GM21737 (cell line): Measurements from ENCODE around the gene EXOC6B.

Experiments used
- ATAC-seq: cut with Tn5 transposase; IDR thresholded peaks from one replicate; pipeline ENCODE4 v1.9.1; 2021; ENCODE audit warnings: mild to moderate bottlenecking, moderate library complexity; ENCODE audit not compliant: unreplicated experiment

Gene EXOC6B

GRCh38 chr2:72235497-72236415 lies 590.1 kb downstream of the EXOC6B start:
- no peak for ATAC-seq

GRCh38 chr2:72233211-72233610 lies 592.6 kb downstream of the EXOC6B start:
- ATAC-seq = no peak

GRCh38 chr2:72222829-72223564 lies 602.8 kb downstream of the EXOC6B start:
- no peak for ATAC-seq

- ATAC-seq = no peak
Observed at GRCh38 chr2:72220170-72220569, 605.7 kb downstream of the EXOC6B start.

- ATAC-seq = no peak
Observed at GRCh38 chr2:72214429-72215143, 611.2 kb downstream of the EXOC6B start.

DNA sequence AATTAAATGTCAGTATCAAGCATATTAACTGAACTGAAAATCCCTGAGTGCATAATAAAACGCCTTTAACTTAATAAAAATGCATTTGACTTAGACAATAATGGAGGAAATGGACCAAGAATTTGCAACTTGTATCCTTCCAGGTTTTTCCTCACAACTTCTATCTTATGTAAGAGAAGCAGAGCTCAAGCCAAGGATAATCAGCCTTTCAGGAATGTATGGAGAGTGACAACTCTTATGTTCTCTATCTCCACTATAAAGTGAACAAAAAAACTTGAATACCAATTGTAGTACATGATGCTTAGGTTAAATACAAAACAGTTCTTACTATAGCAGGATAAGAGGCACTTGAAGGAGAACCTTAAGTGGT lies 613.4 kb downstream of the EXOC6B start:
- ATAC-seq = no peak

GRCh38 chr2:72211777-72212485 lies 613.9 kb downstream of the EXOC6B start:
- no peak for ATAC-seq

DNA sequence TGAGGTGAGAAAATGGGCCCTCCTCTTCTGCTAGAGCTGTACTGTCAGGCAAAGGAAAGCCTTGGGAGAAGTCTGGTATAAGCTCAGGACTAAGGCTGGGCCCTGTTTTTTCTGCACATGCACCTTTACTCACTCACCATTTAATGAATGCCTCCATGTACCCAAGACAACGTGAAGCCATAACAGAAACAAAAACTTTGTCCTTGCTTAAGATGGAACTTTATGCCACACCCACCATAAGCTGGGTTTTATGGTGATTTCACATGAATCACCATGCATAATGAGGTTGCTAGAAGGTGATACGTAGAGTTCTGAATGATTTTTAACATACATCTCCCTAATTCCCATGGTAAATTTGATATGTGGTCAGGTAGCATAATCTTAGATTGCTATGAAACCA lies 614.5 kb downstream of the EXOC6B start:
- no peak for ATAC-seq

DNA sequence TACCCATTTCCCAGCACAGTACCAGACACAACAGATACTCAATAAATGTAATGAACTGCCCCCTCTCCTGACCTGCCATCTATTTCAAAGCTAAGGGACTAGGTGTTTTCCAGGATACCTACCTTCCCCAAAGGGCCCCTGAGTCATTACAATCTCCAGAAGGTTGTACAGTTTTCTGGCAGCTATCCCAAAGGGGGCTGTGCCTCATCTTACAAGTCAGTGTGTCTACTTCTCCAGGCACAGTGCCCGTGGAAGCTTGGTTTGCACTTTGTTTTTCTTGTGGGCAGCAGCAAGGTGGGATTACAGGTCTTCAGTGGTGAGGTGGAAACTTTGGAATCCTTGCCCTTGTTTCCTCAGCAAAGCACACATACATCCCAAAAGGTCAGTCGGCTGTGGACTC lies 615.4 kb downstream of the EXOC6B start:
- ATAC-seq = no peak

- no peak for ATAC-seq
Observed at GRCh38 chr2:72208225-72208624, 617.6 kb downstream of the EXOC6B start.

- no peak for ATAC-seq
Observed at GRCh38 chr2:72207334-72207733, 618.5 kb downstream of the EXOC6B start.

- no peak for ATAC-seq
Observed at GRCh38 chr2:72205504-72205881, 620.3 kb downstream of the EXOC6B start.

DNA sequence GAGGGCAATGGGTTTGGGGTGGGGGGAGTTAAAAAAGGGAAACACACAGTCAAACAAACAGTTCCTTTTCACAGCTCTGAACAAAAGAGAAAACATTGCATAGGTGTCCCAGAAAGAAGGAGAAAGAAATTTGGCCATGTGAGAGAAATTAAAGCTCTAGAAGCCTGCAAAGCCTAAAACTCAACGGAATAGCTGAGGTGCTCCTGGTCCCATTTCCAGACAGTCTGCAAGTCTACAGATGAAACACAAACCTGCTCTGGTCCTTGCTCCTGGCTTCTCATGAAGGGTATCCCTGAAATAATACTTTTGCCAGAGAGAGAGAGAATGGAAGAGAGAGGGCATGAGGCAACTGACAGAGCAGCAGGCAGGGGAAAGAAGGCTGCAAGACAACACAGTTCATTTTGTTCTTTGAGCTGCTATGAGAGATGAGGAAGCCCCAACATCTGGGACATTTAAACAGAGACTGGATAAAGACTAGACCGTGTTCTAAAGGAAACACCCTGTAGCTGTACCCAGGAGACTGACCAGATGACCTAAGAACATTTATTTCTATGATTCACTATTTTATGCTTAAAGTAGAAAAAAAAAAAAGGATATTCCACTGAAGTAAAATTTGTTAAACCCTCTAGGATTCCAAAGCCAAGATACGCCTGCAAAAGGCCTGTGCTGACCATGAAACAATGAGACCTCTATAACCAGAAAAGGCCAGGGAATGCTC lies 620.9 kb downstream of the EXOC6B start:
- no peak for ATAC-seq

- ATAC-seq = no peak
Observed at GRCh38 chr2:72204156-72204785, 621.6 kb downstream of the EXOC6B start.

DNA sequence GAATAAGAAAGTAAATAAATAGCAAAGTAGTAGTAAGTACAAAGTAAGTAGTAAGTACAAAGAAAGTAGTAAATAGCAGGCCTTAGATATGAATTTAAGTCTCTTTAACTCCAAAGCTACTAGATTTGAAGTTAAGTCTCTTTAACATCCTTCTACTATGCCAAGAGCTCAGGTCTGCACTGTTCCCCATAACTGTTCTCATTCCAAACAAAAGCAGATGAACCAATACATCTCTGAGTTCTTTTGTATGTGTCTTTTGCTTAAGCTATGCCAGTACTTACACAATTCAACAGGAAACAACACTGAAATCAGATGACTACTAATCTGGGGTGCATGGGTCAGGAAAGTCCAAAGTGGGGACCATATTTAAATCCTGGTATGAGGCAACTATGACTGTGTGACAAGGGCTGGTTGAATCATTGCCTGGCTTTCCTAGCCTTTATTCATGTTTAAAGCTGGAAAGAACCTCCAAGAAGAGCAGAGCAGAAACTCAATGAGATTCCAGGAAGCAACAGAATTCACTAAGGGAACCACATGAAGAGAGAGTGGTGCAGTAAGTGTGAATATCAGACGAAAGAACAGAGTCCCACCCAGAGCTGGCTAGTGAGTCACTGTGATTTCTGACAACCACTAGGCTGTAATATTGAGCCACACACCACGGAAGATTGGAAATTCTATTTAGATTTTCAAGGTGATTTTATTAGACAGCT lies 627.1 kb downstream of the EXOC6B start:
- ATAC-seq = no peak

- no peak for ATAC-seq
Observed at GRCh38 chr2:72193723-72194122, 632.1 kb downstream of the EXOC6B start.

DNA sequence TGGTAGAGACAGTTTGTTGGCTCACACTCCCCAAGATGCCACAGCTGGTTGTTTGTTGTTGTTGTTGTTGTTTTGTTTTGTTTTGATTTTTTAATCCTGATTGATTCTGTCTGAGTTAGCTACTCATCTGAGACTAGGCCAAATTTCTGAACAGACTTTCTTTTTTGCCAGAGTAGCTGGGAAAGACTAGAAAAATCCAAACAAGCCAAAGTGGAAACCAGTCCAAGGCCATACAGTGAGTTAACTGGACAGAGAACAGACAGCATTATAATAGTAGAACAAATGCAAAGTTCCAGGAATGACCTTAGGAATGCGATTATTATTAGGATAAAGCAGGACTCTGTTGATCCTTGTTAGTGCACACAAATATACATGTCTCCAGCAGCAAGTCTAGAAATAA lies 634.4 kb downstream of the EXOC6B start:
- no peak for ATAC-seq

- ATAC-seq = no peak
Observed at GRCh38 chr2:72185206-72185605, 640.6 kb downstream of the EXOC6B start.

DNA sequence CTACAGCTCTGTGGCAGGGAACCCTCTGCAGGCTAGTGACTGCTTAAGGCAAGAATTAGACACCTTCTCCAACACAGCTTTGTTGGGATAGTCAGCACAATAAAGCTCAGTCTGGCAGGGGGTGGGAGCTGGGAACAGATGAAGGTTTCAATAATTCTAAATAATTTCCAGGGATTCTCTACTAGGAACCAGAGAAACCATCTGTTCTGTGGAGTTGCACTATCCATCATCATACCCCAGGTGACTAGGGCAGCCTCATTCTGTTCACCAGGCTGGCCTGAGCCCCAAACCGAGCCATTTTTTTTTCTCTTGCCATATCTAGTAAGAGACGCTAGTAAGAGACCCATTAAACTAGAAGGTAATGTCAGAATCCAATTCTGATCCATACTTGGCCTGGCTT lies 642.4 kb downstream of the EXOC6B start:
- no peak for ATAC-seq
